OCI-M2 (cell line): ENCODE data around the gene CES3.
A peak's percentile ranks its signal among the peaks of the same experiment; 100 is the strongest.
"Not testable (repeated sequence)": the region's sequence is repeated elsewhere in the genome, so short reads cannot be mapped to it uniquely, and the experiment has no call there.

ENCODE experiments used
- DNase-seq: peaks from one replicate; lab custom pipeline; 2025; ENCODE audit not compliant: unreplicated experiment; lab: John Stamatoyannopoulos, UW

The CES3 gene

DNA sequence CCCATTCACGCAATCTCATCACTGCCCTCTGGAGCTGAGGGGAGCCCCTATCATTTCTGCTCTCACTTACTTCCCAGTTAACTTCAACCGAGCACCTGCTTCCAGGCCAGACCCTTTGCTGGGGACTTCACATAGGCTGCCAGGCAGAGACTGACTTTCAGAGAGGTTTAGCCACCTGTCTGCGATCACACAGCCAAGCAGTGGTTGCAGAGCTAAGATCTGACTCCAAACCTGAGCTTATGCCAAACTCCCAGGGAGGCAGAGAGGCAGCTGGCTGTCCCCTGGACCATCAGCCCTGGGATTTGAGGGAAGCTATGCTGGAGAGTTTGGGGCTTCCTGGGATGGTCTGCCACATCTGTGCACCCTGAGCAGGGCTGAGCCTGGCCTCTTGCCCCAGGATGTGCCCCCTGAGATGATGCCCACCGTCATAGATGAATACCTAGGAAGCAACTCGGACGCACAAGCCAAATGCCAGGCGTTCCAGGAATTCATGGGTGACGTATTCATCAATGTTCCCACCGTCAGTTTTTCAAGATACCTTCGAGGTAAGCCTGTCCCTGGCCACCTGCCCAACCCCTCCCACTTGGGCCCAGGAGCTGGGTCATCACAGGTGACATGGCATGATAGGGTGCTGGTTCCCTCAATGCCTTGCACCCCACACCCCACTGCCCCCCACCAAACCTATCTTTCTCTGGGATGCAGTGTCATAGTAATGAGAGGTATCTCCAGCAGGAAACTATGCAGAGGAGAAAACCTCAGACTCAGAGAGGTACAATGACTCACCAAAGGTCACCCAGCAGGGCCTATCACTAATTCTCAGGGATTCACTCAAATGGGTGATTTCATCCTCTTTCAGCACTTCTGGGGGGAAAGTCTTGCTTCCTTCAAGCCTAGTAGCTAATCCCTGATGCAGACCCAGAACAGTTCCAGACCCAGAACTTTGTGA is 10.0 kb downstream of the CES3 start:
- no peak for DNase-seq

DNA sequence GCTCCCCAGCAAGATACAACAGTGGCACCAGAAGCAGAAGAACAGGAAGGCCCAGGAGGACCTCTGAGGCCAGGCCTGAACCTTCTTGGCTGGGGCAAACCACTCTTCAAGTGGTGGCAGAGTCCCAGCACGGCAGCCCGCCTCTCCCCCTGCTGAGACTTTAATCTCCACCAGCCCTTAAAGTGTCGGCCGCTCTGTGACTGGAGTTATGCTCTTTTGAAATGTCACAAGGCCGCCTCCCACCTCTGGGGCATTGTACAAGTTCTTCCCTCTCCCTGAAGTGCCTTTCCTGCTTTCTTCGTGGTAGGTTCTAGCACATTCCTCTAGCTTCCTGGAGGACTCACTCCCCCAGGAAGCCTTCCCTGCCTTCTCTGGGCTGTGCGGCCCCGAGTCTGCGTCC is 11.9 kb downstream of the CES3 start:
- no peak for DNase-seq

- DNase-seq = no peak
Observed at GRCh38 chr16:66973716-66974115, 12.7 kb downstream of the CES3 start.

GRCh38 chr16:66974156-66974931 is 13.3 kb downstream of the CES3 start:
- not testable (repeated sequence) for DNase-seq

GRCh38 chr16:66974932-66975246 is 13.8 kb downstream of the CES3 start:
- not testable (repeated sequence) for DNase-seq

GRCh38 chr16:66975302-66975893 is 14.3 kb downstream of the CES3 start:
- no peak for DNase-seq

- DNase-seq = no peak
Observed at GRCh38 chr16:66976746-66977145, 15.7 kb downstream of the CES3 start.

- peak; percentile 32 for DNase-seq
Observed at GRCh38 chr16:66977341-66978113, 16.5 kb downstream of the CES3 start.

DNA sequence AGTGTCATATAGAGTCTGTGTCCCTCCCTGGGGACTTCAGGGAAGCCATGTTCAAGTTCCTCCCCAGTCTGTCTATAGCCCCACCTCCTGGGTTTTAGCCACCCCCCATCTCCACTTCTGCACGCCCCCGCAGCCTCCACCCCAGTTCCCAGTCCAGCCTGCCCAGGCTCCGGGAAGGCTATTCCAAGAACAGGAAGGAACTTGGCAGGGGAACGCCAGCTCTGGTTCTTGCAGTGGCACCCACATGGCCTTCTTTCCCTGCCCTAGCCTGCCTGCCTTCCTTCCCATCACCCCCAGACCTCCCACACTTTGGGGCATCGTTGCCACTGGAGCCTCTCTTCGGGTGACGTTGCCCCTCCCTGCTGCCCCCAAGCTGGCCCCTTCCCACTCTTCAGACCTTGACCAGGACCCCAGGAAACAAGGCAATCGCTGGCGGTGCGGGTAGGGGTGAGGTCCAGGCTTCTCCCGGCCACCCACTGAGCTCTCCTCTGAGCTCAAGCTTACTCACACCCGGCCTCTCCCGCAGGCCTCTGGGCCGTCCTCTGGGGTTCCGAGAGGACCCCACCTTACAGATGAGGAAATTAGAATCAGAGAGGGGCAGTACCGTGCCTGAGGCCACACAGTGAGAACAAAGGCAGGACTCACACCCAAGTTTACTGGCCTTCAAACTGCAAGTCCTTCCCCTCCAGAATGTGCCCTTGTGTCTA is 18.1 kb downstream of the CES3 start:
- DNase-seq = no peak

DNA sequence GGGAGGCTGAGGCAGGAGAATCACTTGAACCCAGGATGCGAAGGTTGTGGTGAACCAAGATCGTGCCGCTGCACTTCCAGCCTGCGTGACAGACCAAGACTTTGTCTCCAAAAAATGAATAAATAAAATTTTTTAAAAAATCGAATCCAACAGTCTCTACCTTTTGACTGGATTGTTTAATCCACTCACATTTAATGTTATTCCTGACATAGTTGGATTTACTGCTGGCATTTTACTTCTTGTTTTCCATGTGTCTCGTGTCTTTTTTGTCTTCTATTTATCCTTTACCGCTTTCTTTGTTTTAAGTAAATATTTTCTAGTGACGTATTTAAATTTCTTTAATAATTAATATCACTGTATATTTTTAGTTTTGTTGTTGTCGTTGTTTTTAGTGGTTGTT is 22.0 kb downstream of the CES3 start:
- no peak for DNase-seq

GRCh38 chr16:66984892-66985311 is 23.8 kb downstream of the CES3 start:
- DNase-seq = no peak

GRCh38 chr16:66986559-66986958 is 25.5 kb downstream of the CES3 start:
- no peak for DNase-seq

- DNase-seq = no peak
Observed at GRCh38 chr16:66988197-66988788, 27.2 kb downstream of the CES3 start, which contains the start of gene CES4A. Gene CES4A (plus strand): TSS chr16:66988589. CDS start chr16:66988773, 184 bp downstream.

DNA sequence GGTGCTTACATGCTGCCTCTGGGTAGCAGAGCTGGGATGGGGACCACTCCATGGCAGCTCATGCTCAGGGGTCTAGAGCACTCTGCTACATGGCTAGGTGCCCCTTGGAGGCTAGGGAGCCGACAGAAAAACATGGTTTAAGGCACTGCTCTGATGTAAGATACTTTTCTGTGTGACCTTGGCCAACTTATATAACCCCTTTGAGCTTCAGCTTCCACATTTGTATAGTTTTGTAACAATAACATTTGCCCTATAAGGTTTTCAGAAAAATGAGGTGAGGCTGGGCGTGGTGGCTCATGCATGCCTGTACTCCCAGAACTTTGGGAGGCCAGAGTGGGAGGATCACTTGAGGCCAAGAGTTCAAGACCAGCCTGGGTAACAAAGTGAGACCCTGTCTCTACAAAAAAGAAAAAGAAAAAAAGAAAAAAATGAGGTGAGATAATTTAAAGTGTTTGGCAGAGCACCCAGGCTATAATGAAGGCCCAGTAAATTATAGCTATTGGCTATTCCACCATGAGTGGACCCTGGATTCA is 30.5 kb downstream of the CES3 start:
- DNase-seq = no peak

- not testable (repeated sequence) for DNase-seq
Observed at GRCh38 chr16:66993558-66993957, 32.5 kb downstream of the CES3 start.

- DNase-seq = no peak
Observed at GRCh38 chr16:66996324-66996982, 35.4 kb downstream of the CES3 start.

- DNase-seq = no peak
Observed at GRCh38 chr16:66996983-66997358, 35.9 kb downstream of the CES3 start.

GRCh38 chr16:67000384-67001351 is 39.6 kb downstream of the CES3 start:
- DNase-seq = no peak
